ENCODE measurements around the gene HIPK3.

- no peak for TF ChIP-seq CTCF (IDR thresholded peaks at IDR 0.05; ENCODE audit: poor library complexity, severe bottlenecking)
- TF ChIP-seq SMC3 (conservative IDR thresholded peaks at IDR 0.05; ENCODE audit: poor library complexity), result no peak
- TF ChIP-seq EP300 (conservative IDR thresholded peaks at IDR 0.05; ENCODE audit: poor library complexity, severe bottlenecking), result no peak
- TF ChIP-seq REST (IDR thresholded peaks at IDR 0.05; ENCODE audit: borderline replicate concordance), result no peak
- no peak for TF ChIP-seq POLR2AphosphoS5 (IDR thresholded peaks at IDR 0.05)
- TF ChIP-seq TAF1 (IDR thresholded peaks at IDR 0.05; ENCODE audit: low read depth), result no peak
- TF ChIP-seq EZH2 (IDR thresholded peaks at IDR 0.05; ENCODE audit: borderline replicate concordance, insufficient read depth, low read length, poor library complexity, severe bottlenecking), result no peak
- no peak for TF ChIP-seq RAD21 (conservative IDR thresholded peaks at IDR 0.05)
Measured at GRCh38 chr11:33347490-33348125, 90.4 kb downstream of the HIPK3 start.

Measured in neural cell (in vitro differentiated cells).